Ureter (tissue), 1 donor: ENCODE results near the gene SOHLH2. TPM values are rescaled to one million over a fixed set of nuclear protein-coding genes. Genes with fewer than 3 reads are reported as not detected.

ENCODE experiments used
- DNase-seq: peaks from one replicate; pipeline ENCODE4 v3.0.0-alpha.2; 2020; ENCODE audit warnings: low spot score
- total RNA-seq: library from RNA; stranded (reverse); gene quantifications from one replicate; pipeline ENCODE4 v1.2.4, GENCODE V29; 2023
- donor health status: DM: yes; HTN: yes; CAD: no.

The SOHLH2 gene, protein sequence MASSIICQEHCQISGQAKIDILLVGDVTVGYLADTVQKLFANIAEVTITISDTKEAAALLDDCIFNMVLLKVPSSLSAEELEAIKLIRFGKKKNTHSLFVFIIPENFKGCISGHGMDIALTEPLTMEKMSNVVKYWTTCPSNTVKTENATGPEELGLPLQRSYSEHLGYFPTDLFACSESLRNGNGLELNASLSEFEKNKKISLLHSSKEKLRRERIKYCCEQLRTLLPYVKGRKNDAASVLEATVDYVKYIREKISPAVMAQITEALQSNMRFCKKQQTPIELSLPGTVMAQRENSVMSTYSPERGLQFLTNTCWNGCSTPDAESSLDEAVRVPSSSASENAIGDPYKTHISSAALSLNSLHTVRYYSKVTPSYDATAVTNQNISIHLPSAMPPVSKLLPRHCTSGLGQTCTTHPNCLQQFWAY
- 9.7 TPM for total RNA-seq

DNA sequence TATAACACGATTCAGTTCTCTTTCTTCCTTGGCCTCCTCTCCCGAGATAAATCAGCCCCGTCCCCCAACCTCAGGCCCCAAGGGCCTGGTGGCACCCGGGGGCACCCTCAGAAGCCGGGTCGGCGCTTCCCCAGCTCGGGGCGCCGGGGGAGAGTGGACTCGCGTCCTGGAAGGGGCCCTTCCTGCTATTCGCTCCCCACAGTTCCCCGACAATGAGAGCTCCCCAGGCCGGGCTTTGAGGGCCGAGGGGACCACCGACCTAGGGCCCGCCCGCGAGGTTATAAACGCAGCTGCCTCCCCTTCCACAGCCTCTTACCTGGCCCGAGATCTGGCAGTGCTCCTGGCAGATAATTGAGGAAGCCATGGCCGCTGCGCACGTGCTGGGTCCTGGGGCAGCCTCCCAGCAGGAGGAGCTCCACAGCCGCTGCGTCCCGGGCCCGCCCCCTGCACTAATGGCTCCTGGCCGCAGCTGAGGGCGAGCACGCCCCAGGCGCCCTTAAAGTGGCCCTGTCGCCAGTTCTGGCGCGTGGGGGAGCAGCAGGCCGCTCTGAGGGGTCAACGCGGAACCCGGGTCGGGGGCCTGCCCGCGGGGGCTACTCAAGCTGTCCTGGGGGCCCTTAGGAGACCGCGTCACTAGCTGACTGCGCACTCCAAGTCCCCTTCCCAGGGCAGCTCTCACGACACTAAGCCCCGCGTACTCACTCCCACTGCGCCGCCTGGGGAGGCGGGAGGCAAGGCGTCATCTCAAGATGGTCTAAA is at the start of gene SOHLH2:
Gene SOHLH2 (minus strand): TSS at position 394 of the 759 bp plus-strand sequence. CDS start 30 bp downstream, at position 364.
- no peak for DNase-seq

DNA sequence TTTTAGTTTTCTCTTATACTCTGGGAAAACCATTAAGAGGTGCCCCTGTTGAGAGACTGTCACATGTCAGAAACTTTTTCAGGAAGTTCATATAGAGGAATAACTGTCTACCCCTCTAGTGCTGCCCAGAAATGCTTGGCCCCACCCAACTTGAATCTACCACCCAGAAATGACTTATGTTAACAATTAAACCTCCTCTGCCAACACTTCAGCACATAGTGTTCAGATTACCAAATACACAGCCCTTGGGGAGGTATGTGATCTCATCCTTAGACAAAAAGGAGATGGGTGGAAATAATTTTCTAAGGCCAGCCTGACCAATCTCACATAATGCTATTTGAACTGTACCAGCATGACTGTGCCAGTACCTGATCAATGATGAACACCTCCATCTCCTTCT is 47.6 kb upstream of the SOHLH2 start:
- DNase-seq, result no peak

DNA sequence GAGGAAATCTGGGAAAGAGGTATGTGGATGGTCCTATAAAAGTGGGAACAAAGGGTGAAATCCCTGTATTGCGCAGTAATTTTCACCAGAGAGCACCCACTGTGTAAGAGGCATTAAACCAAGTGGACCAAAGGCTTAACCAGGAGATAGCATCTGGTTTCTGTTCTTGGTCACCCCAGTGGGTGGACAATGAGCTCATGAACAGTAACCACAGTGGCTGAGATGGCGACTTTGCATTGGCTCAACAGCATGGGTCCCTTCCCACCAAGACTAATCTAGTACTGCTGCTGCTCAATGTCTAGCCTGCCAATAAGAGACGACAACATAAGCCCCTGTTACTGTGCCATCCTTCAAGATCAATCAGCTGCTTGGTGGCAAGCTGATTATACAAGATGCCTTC is 46.7 kb upstream of the SOHLH2 start:
- no peak for DNase-seq

DNA sequence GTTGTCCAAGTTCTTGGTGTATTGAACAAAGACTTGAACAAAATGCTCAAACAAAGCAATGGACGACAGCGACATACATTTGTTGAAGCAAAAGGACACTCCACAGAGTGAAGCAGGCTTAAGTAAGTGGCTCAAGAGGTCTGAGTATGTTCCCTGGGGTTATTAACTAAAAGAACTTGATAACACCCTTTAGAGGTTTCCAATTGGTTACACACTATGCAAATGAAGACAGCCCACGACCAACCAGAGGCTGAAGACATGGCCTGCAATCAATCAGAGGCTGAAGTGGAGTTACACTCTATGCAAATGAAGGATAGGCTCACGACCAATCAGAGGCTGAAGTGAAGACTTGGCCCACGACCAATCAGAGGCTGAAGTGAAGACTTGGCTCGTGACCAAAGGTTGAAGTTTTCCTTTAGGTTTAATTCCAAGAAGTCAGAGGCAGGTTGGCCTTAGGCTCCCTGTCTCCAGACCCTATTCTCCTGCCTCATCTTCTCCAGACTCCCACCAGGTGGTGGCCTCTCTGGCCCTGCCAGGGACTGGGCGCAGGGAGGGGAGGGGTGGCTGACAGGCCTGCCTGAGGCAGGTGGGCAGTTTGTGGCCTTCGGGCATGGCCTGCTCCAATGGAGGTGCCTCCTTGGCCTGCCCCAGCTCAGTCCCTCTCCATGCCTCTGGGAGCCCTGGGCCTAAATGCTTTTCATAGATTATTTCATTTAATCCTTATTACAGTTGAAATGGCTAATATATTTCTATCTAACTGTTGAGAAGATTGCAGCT is 45.2 kb upstream of the SOHLH2 start:
- DNase-seq, result no peak

DNA sequence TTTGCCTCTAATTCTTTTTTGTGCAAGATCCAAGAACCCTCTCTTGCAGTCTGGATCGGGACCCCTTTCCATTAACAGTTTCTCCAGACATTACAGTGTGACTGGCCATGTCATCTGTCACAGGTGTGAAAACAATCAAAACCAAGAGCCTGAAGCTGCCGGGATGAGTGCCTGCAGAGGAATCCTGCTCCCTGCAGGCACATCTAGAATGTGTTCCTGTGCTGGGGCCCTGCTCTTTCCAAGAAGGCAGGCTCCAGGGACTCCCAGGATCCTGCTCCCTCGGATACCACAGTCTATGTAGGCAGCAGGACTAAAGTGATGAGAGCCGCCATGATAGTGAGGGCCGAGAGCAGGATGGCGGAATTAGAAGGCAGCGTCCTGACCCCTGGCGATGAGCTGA is 44.5 kb upstream of the SOHLH2 start:
- DNase-seq, result no peak

DNA sequence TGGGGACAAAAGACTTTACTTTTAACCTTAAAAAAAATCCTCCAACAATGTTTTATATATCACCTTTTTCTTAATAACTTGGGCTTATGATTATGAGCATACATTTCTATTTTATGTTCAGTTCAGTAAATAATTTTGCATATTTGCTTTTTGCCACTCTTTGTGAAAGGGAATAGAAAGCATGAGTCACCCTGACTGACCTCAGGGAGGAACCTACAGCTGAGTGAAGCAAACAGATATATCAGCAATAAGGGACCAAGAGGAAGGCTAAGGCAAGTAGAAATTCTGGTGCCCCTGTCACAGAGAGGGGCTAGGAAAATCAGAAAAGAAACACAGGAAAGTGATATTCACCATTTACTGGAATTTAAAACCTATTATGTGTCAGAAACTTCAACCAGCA is 37.2 kb upstream of the SOHLH2 start:
- DNase-seq, result no peak

DNA sequence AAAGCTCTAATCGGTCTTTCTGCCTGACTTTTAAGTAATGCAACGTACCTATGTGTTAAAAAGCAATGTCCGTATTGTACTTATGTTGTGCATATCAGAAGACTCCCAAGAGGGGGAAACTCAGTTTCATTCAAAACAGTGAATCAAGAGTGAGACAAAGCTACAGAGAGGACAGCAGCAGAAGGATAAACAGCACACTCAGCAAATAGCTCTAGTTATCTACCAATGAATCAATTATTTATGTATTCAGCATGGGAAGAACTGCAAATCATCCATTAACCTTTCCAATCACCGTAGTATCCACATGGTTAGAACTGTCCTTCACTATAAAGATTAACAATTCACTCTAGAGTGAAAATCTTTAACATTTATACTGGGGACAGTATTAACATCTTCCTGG is 36.7 kb upstream of the SOHLH2 start:
- no peak for DNase-seq

DNA sequence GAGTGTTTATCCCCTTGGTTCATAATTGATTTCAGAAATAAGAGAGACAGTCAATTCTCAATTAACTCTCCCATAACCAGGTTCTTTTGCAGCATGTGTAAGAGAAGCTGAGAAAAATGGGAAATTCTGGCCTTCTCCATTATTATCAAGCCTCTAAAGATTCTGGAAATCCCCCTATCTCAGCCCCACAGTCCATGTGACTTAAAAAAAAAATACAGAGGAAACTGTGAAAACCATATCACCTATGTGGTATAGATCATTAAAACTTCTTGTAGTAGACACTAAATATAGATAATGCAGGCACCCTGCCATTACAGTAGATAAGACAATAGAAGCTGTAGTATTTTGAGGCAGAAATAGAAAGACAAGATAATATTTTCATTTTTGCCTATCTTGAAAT is 34.3 kb upstream of the SOHLH2 start:
- DNase-seq, result no peak

DNA sequence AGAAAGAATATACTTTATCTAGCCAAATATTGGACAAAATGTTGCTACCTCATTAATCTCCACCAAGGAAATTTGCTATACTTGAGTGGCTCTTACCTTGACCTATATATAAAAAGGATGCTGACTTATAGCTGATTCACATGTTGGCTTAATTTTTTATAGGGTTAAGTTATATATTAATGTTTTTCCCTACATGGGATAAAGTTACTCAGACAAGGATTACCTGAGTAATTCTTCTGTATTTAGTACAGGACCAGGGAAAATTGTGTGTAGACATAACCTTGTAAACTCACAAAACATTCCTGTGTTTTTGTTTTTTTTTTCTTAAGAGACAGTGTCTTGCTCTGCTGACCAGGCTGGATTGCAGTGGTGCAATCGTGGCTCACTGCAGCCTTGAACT is 30.6 kb upstream of the SOHLH2 start:
- DNase-seq, result no peak

DNA sequence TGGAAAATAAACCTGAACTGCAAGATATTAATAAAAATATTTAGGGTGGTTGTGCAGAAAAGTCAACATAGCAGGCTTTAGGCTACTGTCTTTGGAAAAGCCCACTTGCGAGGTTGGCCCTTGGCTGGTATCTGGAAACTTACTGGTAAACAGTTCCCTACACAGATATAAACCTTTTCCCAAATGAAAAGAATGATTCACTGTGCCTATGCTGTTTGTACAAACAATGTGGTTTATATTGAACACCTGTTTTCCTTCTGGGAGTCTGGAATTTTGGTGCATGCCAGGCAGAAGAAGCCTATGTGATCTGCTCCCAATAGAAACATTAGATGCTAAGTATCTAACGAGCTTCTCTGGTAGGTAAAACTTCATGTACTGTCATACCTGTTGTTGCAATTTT is 29.7 kb upstream of the SOHLH2 start:
- DNase-seq, result no peak

DNA sequence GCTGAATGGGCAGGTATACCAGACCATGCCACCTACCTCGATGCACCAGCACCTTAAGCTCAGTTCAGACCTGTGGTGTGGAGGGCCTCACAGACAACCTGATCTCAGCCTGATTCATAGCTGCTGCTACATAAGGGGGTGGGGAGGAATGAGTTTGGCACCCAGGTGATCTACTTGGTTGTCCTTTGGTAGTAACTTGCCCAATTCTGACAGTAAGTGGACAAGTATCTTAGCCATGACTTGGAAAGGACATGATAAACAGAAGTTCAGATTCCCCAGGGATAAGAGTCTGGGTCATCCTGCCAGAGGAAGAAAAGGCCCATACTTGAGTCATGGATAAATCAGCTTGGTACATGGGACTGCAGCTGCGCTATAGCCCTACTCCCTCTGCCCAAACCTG is 28.4 kb upstream of the SOHLH2 start:
- no peak for DNase-seq

DNA sequence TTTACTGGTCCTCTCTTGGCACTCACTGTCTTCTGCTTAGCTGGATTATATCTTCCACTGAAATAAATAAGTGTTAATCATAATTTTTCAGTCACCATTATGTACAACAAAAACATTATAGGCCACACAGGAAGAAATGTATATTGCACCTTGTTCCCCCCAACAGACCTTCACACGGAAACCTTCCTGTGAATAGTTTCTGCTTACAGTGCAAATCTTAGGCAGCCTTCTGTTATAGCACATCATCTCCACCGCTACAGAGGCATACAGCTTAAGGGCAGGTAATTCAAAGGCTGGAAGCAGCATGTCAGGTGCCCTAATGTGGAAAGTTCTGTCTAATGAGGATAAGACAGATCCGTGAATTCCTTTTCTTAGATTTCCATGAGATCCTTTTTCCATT is 16.9 kb upstream of the SOHLH2 start:
- no peak for DNase-seq

DNA sequence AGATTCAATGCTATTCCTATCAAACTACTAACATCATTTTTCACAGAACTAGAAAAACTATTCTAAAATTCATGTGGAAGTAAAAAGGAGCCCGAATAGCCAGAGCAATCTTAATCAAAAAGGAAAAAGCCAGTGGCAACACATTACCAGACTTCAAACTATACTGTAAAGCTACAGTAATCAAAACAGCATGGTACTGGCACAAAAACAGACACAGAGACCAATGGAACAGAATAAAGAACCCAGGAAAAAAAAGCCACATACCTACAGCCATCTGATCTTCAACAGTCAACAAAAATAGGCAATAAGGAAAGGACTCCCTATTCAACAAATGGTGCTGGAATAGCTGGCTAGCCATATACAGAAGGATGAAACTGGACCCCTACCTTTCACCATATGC is 10.4 kb upstream of the SOHLH2 start:
- no peak for DNase-seq

DNA sequence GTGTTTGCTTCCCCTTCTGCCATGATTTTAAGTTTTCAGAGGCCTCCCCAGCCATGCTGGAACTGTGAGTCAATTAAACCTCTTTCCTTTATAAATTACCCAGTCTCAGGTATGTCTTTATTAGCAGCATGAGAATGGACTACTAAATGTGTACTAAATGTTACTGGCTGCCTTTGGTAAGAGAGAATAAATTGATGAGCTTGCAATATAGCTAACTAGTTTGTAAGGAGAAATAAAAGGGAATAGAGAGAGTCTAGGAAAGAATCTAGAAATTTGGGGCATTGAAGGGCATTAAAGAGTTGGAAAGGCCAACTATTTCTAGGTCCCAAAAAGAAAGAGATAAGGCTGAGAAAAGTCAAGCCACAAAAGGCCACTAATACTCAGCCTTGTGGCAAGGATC is 5.5 kb upstream of the SOHLH2 start:
- no peak for DNase-seq

DNA sequence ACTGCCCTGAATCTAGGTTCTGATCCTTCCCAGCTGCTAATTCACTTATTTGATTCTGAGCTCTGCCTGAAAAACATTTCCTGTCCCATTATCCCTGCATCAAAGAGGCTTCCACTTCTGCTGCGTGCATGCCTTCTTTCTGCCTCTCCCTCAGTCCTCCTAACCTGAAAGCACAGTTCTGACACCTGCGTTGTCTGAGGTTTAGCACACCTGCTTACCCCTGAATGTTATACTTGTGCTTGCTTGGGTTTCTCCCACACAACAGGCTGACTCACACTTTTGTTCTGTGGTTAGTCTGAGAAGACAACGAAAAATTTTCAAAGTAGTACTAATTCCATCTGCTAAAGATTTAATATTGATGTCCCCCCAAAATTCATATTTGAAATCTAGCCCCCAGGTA is 3.1 kb upstream of the SOHLH2 start:
- DNase-seq, result no peak

DNA sequence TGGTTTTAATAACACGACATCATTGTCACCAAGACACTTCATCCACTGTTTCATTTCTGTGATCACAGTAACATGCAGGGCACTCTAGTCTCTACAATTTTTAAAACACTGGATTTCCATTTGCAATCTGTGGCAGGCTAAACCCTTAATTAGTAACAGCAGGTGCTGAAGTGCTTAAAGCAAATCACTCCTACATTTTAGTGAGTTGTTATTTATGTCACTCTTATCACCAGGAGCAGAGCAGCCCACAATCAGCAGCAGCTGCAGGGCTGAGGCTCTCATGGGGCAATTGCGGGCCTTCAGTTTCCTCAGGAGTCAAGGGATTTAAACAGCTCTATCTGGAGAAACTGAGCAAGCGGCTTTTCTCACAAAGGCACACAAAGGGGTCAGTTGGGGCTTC is 1.6 kb downstream of the SOHLH2 start:
- DNase-seq, result no peak

DNA sequence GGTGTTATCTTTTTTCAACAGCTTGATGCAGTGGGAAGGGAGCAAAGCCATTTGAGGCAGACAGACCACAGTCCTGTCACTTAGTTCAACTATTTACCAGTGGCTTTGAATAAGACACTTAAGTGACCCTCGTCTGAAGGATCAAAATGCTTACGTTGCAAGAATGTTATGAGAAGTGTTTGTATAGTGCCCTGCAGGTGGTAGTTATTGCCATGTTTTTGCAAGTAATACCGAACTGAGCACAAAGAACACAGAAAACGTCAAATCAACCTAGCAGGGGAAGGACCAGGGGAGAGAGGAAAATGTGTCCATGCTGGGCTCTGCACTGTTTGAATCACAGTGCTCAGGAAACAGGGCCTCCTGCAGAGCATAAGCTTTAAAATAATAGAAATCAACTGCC is 2.8 kb downstream of the SOHLH2 start:
- DNase-seq, result no peak

DNA sequence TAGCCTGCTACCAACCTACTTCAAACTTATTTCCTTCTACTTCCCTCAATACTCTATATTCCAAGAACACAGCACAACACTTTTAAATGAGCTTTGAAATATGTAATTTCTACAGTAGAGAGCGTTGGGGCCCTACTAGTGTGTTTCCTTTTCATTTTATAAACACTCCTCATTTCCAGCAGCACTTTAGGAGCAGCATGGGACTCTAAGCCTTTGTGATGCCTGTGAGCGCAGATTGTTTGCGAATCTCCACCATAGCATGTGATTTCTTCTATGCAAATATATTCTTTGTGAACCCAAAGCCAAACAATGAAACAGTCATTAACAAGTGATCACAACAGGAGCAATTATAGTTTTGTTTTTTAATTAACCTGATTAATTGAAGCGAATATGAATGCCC is 3.6 kb downstream of the SOHLH2 start:
- no peak for DNase-seq

DNA sequence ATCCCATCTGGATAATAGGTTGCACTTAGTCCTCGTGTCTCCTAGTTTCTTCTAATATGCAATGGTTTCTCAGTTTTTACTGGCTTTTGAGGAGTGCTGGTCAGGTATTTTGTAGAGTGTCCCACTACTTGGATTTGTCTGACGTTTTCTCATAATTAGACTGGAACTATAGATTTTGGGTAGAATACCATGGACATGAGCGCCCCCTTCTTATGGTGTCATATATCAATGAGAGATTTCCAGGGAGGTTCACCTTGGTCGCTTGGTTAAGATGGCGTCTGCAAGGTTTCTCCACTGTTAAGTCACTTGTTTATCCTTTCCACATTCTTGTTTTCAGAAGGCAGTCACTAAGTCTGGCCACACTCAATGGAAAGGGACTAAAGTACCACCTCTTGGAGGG is 6.7 kb downstream of the SOHLH2 start:
- no peak for DNase-seq

DNA sequence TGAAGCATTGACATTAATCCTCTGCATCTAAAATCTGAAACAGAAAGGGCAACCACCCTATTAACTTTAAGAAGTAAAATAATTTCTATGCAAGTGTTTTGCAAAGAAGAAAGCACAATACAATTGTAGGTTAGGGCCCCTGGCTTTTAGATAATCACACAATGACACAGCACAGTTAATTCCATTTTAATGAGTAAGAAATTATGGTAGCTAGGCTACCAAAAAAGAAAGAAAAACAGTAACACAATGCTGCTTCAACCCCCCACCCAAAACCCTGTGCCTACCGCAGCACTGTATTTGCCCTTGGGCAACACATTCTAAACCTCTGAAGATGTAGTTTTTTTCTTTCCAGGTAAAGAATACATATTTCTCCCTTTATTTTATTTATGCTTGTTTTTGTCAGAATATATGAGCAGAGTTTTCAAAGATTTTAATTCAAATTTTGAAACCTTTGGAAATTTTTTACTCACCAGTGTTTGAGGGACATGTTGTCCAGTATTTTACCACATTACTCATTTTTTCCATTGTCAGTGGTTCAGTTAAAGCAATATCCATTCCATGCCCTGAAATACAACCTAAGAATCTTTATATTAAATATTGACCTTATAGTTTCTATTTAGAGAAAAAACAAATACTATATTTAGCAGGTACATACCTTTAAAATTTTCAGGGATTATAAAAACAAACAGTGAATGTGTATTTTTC is 21.1 kb downstream of the SOHLH2 start:
- no peak for DNase-seq

DNA sequence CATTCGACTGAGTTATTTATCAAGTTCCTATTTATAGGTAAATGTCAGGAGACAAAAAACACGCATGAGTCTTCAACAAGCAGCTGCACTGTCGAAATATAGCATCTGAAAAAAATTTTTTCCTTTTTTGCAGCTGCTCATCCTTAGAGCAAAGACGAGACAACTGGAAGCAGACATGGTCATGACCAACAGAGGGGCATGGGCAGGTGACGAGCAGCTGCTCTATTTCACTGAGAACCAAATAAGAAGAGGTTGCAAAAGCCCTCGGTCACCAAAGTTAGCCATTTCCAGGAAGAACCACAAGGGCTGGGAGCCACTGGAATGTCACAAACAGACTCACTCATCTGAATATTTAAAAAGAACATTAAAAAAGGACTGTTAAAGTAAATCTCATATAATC is 22.2 kb downstream of the SOHLH2 start:
- DNase-seq, result no peak

DNA sequence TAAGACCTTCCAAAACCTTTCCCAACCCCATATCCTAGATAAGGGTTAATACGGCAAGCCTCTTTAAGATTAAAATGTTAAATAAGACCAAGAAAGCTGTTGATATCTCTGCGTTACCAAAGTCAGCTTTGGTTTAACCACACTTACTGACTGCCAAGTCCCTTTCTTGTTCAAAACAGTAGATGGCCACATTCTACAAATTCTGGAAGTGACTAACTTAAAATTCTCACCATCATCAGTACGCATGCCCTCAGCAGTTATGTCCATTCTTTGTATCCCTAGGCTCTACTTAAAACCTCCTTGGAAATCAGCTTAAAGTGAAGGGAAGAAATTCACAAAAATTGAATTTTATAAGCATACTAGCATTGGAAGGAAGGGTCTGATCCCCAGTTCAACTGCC is 23.6 kb downstream of the SOHLH2 start:
- DNase-seq, result no peak
